KG1 (cell line): ENCODE results near the gene TAGLN2.

Source experiments
- DNase-seq: peaks from one replicate; lab custom pipeline; 2025; lab: John Stamatoyannopoulos, UW

TAGLN2 gene

DNA sequence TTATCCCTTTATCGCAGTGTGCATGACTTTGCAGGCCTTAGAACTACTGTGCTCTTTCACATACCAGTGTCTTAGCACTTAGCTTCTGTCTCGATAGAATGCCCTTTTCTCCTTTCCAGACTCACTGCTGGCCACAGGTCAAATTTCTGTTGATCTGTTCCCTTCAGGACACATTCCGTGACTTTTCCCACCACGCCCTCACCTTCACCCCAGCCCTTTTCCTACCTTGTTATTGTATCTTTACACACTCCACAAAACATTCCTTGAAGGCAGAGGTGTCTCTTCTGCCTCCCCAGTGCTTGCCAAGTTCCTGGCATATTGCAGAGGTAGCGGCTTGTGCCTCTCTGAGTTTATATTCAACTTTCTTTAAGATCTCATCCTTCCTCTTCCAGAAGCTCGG, 23.8 kb upstream of the TAGLN2 start:
- no peak for DNase-seq

- no peak for DNase-seq
Observed at GRCh38 chr1:159947942-159948341, 22.6 kb upstream of the TAGLN2 start.

GRCh38 chr1:159946242-159947187, 21.2 kb upstream of the TAGLN2 start:
- DNase-seq: no peak

GRCh38 chr1:159945483-159946241, 20.4 kb upstream of the TAGLN2 start, which contains the start of gene IGSF9:
TSS of gene IGSF9 (minus strand) at chr1:159945613. CDS start at chr1:159943454, 2,159 bp downstream.
- peak; percentile 40 for DNase-seq

DNA sequence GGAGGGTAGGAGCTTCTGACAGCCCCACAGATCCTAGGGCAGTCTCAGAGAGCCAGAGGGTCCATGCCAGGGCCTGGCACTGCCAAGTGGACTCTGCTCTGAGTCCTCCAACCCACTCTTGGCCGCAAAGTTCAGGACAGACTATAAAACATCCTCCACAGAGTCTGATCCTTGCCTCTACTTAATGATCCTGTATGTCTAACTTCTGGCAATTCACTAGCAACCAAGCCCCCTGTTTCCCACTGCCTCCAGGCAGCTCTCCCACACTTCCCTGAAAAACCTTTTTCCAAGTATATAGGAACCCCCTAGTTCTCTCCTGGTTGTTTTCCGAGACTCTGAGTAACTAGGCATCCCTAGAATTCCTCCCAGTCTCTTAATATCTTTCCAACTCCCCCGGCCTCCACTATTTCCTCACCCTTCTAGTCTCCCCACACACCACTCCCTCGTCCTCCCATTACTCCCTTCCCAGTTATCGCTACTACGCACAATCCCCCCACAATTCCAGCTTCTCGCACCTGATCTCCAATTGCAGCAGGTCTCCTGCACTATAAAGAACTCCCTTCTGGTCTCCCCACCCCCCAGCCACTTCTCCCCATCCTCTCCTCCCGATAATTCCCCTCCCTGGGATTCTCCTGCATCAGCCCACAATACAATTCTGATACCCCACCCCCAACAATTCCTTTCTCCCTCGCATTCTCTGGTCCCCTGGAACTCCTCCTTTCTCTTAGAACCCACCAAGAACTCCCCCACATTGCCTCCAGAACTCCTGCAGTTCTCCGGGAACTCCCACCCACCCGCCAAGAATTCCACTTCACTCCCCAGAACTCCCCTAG, 19.5 kb upstream of the TAGLN2 start:
- no peak for DNase-seq

DNA sequence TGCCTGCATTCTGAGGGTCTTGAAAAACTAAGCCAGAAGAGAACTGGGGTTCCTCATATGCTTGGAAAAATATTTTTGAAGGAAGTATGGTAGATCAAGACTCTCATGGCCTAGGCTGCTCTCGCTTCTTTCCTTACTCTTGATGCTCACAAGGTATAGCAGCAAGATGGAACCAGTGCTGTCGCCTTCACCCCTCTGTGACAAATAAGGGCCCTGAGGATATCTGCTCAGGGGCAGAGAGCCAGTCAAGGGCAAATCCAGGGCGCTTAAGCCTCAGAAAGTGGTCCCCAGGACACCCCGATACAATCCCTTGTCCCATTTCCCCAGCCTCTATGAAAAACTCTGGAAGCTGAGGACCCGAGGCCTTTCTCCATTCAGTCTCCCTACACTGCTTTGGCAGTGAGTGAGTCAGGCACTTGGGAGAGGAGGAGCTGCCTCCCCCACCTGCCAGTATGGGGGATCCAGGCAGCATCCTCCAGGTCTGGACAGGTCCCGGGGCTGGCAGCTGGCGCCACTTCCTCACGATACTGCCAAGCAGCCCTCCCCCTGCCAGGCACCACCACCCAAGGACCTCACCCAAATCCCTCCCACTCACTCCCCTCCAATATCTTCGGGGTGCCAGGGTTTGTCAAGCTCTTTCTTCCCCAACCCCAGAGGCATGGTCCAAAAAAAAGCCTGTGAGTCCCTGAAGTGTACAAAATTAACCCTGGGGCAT, 18.8 kb upstream of the TAGLN2 start:
- no peak for DNase-seq

DNA sequence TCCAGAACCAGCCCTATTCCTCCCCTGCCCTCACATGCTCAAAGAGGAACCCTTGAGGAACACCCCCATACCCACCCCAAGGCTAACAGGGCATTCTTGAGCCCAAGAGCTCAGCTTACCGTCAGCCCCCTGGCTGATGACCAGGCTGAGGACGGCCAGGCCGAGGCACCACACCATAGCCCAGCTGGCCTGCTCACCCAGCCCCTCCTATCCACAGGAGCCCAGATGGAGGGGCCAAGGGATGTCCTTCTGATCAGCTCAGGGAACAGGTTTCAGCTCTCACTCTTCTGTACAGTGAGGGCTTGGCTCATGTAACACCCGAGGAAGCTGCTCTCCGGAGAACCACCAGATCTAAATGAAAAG, 18.0 kb upstream of the TAGLN2 start:
- DNase-seq: no peak

GRCh38 chr1:159942632-159943277, 17.4 kb upstream of the TAGLN2 start:
- DNase-seq: no peak

GRCh38 chr1:159941591-159942560, 16.6 kb upstream of the TAGLN2 start:
- DNase-seq: no peak

DNA sequence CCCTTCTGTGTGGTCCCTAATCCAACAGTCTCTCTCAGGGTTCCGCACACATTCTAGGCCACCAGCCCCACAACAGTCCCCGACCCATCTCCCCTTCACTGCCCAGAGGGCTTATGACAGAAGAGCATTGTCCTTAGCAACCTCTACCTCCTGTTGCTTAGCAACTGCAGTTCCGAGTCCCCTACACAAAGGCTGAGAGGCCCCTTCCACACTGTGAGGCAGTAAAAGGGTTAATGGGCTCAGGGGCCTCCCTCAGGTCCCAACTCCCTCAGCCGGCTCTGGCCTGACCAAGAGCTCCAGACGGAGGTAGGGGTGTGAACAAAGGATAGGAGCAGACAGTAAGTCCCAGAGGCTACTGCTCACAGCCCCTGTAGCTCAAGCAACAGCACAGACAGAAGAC, 15.8 kb upstream of the TAGLN2 start:
- no peak for DNase-seq

GRCh38 chr1:159940006-159940620, 14.8 kb upstream of the TAGLN2 start:
- DNase-seq: no peak

DNA sequence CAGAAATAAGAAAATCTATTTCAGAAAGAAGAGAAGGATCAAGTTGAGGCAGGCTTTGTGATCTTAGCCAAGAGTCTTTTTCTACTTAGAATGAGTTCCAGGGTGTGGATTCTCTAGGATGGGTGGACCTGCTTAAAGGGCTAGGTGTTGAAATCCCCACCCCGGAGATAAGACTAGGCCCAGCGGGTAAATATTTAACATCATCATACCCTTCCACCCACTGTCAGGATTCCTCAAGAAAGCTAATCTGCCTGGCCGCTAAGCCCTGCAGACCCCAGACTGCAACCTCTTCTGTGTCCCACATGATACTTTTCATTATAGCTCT, 14.3 kb upstream of the TAGLN2 start:
- no peak for DNase-seq

DNA sequence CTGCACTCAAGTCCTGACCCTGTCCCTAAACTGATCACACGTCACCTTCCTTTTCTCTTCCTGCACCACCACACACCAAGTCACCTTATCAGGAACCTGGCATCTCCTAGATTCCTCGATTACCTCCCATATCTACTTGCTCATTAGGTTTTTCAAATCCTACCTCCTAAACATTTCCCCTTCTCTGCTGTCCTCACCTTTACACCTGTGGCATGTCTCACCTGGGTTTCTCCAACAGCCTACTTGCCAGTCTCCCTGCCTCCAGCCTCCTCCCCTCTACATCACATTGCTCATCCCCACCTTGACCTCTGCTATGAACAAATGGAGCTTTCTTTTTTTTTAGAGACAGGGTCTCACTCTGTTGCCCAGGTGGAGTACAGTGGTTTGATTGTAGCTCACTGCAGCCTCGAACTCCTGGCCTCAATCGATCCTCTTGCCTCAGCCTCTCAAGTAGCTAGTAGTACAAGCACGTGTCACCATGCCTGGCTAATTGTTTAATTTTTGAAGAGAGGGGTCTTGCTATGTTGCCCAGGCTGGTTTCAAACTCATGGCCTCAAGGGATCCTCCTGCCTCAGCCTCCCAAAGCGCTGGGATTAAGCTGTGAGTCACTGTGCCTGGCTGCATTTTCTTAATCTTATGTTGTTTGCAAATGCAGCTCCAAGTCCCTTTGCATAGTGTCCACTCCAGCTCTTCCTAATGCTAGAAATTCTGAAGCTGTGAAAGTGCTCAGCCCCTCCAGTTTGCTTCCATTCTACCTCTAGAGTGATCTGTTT, 13.8 kb upstream of the TAGLN2 start:
- DNase-seq: no peak

GRCh38 chr1:159938211-159938852, 13.0 kb upstream of the TAGLN2 start:
- no peak for DNase-seq

GRCh38 chr1:159937054-159937750, 11.9 kb upstream of the TAGLN2 start:
- DNase-seq: no peak

GRCh38 chr1:159936273-159936904, 11.1 kb upstream of the TAGLN2 start:
- DNase-seq: no peak

- no peak for DNase-seq
Observed at GRCh38 chr1:159935719-159936272, 10.5 kb upstream of the TAGLN2 start.
